GM18511 (cell line): ENCODE data around the gene IAH1.
"Not testable (repeated sequence)": the region's sequence is repeated elsewhere in the genome, so short reads cannot be mapped to it uniquely, and the experiment has no call there.

Source experiments
- ATAC-seq: cut with Tn5 transposase; IDR thresholded peaks from one replicate; pipeline ENCODE4 v1.9.1; 2021; ENCODE audit warnings: mild to moderate bottlenecking, moderate library complexity; ENCODE audit not compliant: unreplicated experiment

The IAH1 gene

GRCh38 chr2:9473308-9473984, 905 bp upstream of the IAH1 start:
- peak; percentile 19 for ATAC-seq

GRCh38 chr2:9473985-9474360, 378 bp upstream of the IAH1 start:
- ATAC-seq, result peak; percentile 41

- no peak for ATAC-seq
Observed at GRCh38 chr2:9477914-9478313, 3.6 kb downstream of the IAH1 start.

DNA sequence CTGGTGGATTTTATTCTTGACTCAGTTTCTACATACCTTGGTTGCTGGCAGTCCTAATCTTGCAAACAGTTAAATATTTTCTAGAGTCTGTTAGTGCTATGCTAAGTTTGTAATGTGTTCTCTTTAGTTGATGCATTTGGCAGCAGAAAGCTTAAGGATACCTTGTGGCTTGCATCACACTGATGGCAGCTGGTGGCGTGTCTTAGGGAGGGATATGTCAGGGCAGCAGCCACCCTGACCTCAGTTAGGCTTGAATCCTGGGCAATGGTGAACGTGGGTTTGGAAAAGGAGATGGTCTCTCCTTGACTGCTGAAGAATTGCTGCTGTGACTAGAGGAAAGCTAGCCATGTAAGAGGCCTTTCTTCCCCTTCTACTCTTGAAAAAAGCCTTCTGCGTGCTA, 4.2 kb downstream of the IAH1 start:
- ATAC-seq, result no peak

- ATAC-seq, result no peak
Observed at GRCh38 chr2:9480157-9480556, 5.8 kb downstream of the IAH1 start.

GRCh38 chr2:9483107-9483506, 8.8 kb downstream of the IAH1 start:
- no peak for ATAC-seq

- ATAC-seq, result no peak
Observed at GRCh38 chr2:9484533-9484932, 10.2 kb downstream of the IAH1 start.

GRCh38 chr2:9488583-9489547, 14.5 kb downstream of the IAH1 start:
- ATAC-seq, result no peak

- ATAC-seq, result no peak
Observed at GRCh38 chr2:9490789-9491188, 16.4 kb downstream of the IAH1 start.

DNA sequence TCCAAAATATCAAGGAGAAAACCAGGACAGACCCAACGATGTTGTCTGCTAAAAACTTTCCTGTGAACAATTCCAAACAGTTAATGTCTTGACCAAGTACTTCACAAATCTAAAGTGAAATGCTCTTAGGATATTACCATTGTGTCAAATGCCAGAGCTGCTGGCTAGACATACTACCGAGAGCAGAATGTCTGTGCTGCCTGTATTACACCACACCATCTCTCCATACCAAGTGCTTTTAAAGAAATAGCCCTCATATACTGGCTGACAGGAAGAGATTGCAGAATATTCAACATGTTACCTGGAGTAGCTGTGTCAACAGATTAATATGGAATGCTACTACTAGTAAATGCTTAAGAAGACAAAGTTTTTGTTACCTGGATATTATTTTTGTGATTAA, 18.6 kb downstream of the IAH1 start:
- ATAC-seq, result no peak

GRCh38 chr2:9493478-9493877, 19.1 kb downstream of the IAH1 start:
- no peak for ATAC-seq

DNA sequence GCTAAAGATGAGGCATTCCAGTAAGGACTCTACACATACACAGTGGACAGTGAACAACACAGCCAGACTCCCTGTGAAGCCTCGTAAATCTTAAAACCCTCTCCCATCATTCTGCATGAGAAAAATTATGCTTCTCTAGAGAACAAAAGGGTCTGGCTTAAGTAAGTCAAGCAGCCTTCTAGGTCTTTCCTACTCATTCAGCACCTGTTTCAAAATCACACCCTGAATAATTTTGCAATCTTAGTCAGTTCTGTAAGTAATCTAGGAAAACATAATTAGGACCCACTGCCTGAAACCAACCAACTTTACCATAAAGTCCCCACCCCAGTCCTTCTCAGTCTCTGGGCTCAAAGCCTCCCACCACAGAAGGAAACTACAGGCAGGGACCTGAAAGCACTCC, 19.7 kb downstream of the IAH1 start:
- no peak for ATAC-seq

DNA sequence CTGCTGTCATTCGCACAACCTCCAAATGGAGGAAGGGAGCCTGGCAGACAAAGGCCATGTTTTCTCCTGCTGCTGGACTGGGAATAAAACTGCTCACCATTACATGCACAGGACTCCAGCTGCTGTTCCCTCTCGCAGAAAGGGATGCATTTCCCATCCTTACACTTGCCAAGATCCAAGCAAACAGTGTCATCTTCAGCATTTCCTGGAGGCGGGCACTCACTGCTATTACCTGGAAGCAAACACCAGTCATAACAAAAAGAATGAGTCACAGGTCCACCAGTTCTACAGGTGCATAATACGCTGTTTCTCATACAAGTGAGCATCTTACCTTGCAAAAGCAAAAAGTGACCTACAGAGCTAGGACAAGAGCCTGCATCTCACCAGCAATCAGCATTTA, 22.7 kb downstream of the IAH1 start:
- no peak for ATAC-seq

GRCh38 chr2:9498210-9498609, 23.9 kb downstream of the IAH1 start:
- ATAC-seq, result no peak

DNA sequence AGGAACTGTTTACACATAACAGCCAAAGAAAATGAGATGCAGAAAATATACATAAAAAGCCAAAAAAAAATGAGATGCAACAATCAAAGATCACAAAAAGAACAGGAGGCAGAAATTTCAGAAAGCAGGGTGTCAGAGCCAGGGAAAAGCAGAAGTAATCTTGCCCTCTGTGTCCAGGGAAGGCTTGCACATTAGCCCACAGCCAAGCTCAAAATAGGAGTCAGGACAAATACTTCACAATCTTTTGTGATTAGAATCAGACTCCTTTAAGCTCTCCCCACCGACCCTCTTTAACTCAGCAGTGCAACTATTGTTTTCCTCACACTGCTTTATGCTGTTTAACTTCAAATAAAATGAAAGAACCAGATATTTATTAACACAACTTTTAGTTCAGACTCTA, 34.6 kb downstream of the IAH1 start:
- ATAC-seq, result no peak

- not testable (repeated sequence) for ATAC-seq
Observed at GRCh38 chr2:9513946-9514345, 39.6 kb downstream of the IAH1 start.

- ATAC-seq, result no peak
Observed at GRCh38 chr2:9517118-9517782, 42.9 kb downstream of the IAH1 start.

- ATAC-seq, result no peak
Observed at GRCh38 chr2:9518163-9518562, 43.8 kb downstream of the IAH1 start.

GRCh38 chr2:9518780-9519179, 44.4 kb downstream of the IAH1 start:
- ATAC-seq, result no peak

- no peak for ATAC-seq
Observed at GRCh38 chr2:9519250-9519649, 44.9 kb downstream of the IAH1 start.

- ATAC-seq, result no peak
Observed at GRCh38 chr2:9524291-9524690, 49.9 kb downstream of the IAH1 start.

GRCh38 chr2:9525266-9525665, 50.9 kb downstream of the IAH1 start:
- ATAC-seq, result no peak
